Tibial artery (tissue), 4 donors: ENCODE results near the gene ANTXR2.

ENCODE experiments used
- DNase-seq, 2 donors: peaks; one replicate each; pipeline ENCODE4 v3.0.0-alpha.2; 2019
- H3K27ac ChIP-seq, 2 donors: fragments of 200-600 bp; sonication (generic) in 1 of 2; 1 replicate in 1 of 2; 2 replicates in 1 of 2; pipeline ENCODE4 v1.5.1; 2018 to 2019; ENCODE audit warnings: mild to moderate bottlenecking in 1 of 2
- H3K27me3 ChIP-seq, 2 donors: fragments of 200-600 bp; sonication (generic) in 1 of 2; one replicate each; pipeline versions ENCODE4 v1.5.1 to v1.6.0; 2016 to 2019
- H3K36me3 ChIP-seq, 3 donors: fragments of 200-600 bp; sonication (generic) in 2 of 3; one replicate each; pipeline ENCODE4 v1.5.1; 2016 to 2019; ENCODE audit warnings: mild to moderate bottlenecking in 2 of 3
- H3K4me1 ChIP-seq, 4 donors: fragments of 200-600 bp; sonication (generic) in 2 of 4; 1 replicate in 3 of 4; 2 replicates in 1 of 4; pipeline ENCODE4 v1.5.1; 2016 to 2019
- H3K4me3 ChIP-seq, 2 donors: fragments of 200-600 bp; sonication (generic) in 1 of 2; 1 replicate in 1 of 2; 2 replicates in 1 of 2; pipeline ENCODE4 v1.5.1; 2018 to 2019; ENCODE audit warnings: mild to moderate bottlenecking in 2 of 2
- H3K9me3 ChIP-seq, 3 donors: fragments of 200-600 bp; sonication (generic) in 1 of 3; one replicate each; pipeline ENCODE4 v1.5.1; 2016 to 2019
- intact Hi-C: fragments of 100-400 bp; cut with DNase I; formaldehyde crosslinking; loops from one replicate; pipeline ENCODE4 v1.15.0; 2023; ENCODE audit warnings: low total_unique reads
- TF ChIP-seq, protein P1 (sequence below), 2 experiments: fragments of 200-600 bp in 1 of 2; fragments of 450-650 bp in 1 of 2; IDR thresholded peaks; one replicate each; pipeline ENCODE4 v1.5.1; 2017 to 2019; ENCODE audit warnings: antibody characterized with exemption in 2 of 2, mild to moderate bottlenecking in 1 of 2, moderate library complexity in 1 of 2

The ANTXR2 gene

GRCh38 chr4:79964400-79965211, 108.4 kb downstream of the ANTXR2 start:
- peaks cover 10 to 22% (median 14%) of the 10 kb centered on the region in 3 donors for H3K36me3 ChIP-seq
- H3K27me3 ChIP-seq: no peaks in the 10 kb centered on the region
- no peak for DNase-seq
- peaks cover 0 to 5% (median 3%) of the 10 kb centered on the region in 3 donors for H3K9me3 ChIP-seq
- no peak overlapping the region for H3K27ac ChIP-seq
- intact Hi-C loops: no loop called here
- no peaks in the 10 kb centered on the region for H3K4me1 ChIP-seq
- TF ChIP-seq, protein P1, sequence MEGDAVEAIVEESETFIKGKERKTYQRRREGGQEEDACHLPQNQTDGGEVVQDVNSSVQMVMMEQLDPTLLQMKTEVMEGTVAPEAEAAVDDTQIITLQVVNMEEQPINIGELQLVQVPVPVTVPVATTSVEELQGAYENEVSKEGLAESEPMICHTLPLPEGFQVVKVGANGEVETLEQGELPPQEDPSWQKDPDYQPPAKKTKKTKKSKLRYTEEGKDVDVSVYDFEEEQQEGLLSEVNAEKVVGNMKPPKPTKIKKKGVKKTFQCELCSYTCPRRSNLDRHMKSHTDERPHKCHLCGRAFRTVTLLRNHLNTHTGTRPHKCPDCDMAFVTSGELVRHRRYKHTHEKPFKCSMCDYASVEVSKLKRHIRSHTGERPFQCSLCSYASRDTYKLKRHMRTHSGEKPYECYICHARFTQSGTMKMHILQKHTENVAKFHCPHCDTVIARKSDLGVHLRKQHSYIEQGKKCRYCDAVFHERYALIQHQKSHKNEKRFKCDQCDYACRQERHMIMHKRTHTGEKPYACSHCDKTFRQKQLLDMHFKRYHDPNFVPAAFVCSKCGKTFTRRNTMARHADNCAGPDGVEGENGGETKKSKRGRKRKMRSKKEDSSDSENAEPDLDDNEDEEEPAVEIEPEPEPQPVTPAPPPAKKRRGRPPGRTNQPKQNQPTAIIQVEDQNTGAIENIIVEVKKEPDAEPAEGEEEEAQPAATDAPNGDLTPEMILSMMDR (IDR thresholded peaks at IDR 0.05): no peak
- H3K4me3 ChIP-seq: no peak overlapping the region

- Histone ChIP-seq H3K4me3 (no peak overlapping the region), H3K27ac (no peak overlapping the region), H3K4me1 (no peaks in the 10 kb centered on the region), H3K36me3 (peaks cover 10 to 22% (median 14%) of the 10 kb centered on the region in 3 donors), H3K9me3 (peaks cover 0 to 5% (median 3%) of the 10 kb centered on the region in 3 donors), H3K27me3 (no peaks in the 10 kb centered on the region)
- intact Hi-C loops: no loop called here
- TF ChIP-seq, protein P1 (IDR thresholded peaks at IDR 0.05): no peak
- no peak for DNase-seq
These were observed 109.0 kb downstream of the ANTXR2 start for GRCh38 chr4:79964020-79964399.

DNA sequence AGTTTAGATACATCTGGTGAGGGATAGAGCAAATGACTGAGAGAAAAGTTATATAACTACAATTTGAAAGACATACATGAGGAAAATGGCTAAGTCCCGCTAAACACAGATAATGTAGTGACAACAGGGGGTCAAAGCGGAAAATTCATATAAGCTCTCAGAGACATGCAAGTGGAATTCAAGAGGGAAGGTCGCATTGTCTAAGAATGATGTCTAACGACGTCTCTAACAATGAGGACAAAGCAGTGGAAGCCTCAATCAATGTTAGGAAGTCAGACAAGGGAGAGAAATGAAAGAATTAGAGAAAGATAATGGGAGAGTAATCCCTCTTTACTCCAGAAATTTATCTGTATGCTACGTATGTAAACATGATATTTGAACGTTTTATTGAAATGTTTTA, 113.4 kb downstream of the ANTXR2 start:
- no peaks in the 10 kb centered on the region for H3K27me3 ChIP-seq
- DNase-seq: no peak
- no peak overlapping the region for H3K27ac ChIP-seq
- peaks cover 0 to 3% (median 1%) of the 10 kb centered on the region in 3 donors for H3K9me3 ChIP-seq
- H3K36me3 ChIP-seq: peaks cover 5 to 18% (median 7%) of the 10 kb centered on the region in 3 donors
- H3K4me1 ChIP-seq: no peaks in the 10 kb centered on the region
- H3K4me3 ChIP-seq: no peak overlapping the region
- intact Hi-C loops: no loop called here
- TF ChIP-seq, protein P1 (IDR thresholded peaks at IDR 0.05): no peak

GRCh38 chr4:79958466-79959264, 114.4 kb downstream of the ANTXR2 start:
- TF ChIP-seq, protein P1 (IDR thresholded peaks at IDR 0.05): no peak
- intact Hi-C loops: no loop called here
- no peaks in the 10 kb centered on the region for H3K4me1 ChIP-seq
- H3K27ac ChIP-seq: no peak overlapping the region
- no peaks in the 10 kb centered on the region for H3K27me3 ChIP-seq
- no peaks in the 10 kb centered on the region for H3K9me3 ChIP-seq
- no peak for DNase-seq
- H3K36me3 ChIP-seq: peaks cover 0 to 9% (median 0%) of the 10 kb centered on the region in 3 donors
- H3K4me3 ChIP-seq: no peak overlapping the region

DNA sequence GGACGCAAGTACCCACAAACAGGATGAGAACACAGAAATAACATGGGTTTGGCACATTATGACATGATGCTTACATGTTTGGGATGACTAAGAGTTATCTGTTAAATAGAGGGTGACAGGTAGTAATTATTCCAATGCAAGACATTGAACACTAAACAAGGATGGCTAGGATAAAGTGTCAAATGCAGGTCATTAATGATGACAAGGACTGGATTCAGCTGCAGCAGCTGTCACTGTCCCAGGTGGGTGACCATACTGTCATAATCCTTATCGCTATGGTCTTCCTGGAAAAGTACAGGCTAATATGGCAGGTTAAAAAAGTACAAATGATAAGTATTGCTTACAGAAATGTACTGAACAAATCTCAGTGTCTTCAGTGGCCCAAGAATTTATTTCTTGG, 123.9 kb downstream of the ANTXR2 start:
- peaks cover 0 to 5% (median 0%) of the 10 kb centered on the region in 3 donors for H3K36me3 ChIP-seq
- H3K4me1 ChIP-seq: no peaks in the 10 kb centered on the region
- H3K27ac ChIP-seq: no peak overlapping the region
- no peaks in the 10 kb centered on the region for H3K27me3 ChIP-seq
- no peaks in the 10 kb centered on the region for H3K9me3 ChIP-seq
- no peak for DNase-seq
- TF ChIP-seq, protein P1 (IDR thresholded peaks at IDR 0.05): no peak
- intact Hi-C loops: no loop called here
- no peak overlapping the region for H3K4me3 ChIP-seq
